NCI-H1417 (cell line): ENCODE data around the gene VAV1.
"Not testable (repeated sequence)": the region's sequence is repeated elsewhere in the genome, so short reads cannot be mapped to it uniquely, and the experiment has no call there.

Experiments used
- DNase-seq, 3 experiments: peaks; one replicate each; lab custom pipeline; 2025; lab: John Stamatoyannopoulos, UW

The VAV1 gene

DNA sequence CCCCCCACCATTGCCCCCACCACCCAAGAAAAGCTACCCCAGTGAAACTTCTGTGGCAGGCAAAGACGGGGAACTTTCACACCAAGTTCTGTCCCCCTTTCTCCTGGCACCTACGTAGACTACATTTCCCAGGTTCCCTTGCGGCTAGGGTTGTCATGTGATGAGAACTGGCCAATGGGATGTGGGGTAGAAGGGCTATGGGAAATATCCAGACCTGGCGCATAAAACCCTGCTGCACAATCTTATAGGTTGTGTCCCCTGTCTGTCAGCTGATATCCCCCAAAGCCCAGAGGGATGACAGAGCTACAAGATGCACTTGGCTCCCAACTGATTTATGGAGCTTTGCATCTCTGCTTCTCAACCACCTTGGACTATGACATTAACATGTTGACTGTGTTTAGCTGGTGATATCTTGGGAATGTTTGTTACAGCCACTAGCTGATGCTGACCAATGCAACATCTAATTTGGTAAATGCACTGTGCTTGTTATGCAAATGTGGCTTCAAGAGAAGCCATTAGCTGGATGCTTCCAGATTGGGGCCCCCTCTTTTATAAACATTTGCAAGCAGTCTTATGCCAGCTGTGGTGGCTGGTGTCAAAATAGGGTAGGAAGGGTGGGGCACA, 11.3 kb upstream of the VAV1 start:
- no peak for DNase-seq

DNA sequence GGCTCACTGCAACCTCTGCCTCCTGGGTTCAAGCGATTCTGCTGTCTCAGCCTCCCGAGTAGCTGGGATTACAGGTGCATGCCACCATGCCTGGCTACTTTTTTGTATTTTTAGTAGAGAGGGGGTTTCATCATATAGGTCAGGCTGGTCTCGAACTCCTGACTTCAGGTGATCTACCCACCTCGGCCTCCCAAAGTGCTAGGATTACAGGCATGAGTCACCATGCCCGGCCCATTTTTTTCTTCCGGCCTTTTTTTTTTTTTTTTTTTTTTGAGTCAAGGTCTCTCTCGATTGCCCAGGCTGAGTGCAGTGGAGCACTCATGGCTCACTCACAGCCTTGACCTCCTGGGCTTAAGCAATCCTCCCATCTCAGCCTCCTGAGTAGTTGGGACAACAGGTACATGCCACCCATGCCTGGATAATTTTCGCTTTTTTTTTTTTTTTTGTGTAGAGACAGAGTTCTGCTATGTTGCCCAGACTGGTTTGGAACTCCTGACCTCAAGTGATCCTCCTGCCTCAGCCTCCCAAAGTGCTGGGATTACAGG, 10.2 kb upstream of the VAV1 start:
- not testable (repeated sequence) for DNase-seq

DNA sequence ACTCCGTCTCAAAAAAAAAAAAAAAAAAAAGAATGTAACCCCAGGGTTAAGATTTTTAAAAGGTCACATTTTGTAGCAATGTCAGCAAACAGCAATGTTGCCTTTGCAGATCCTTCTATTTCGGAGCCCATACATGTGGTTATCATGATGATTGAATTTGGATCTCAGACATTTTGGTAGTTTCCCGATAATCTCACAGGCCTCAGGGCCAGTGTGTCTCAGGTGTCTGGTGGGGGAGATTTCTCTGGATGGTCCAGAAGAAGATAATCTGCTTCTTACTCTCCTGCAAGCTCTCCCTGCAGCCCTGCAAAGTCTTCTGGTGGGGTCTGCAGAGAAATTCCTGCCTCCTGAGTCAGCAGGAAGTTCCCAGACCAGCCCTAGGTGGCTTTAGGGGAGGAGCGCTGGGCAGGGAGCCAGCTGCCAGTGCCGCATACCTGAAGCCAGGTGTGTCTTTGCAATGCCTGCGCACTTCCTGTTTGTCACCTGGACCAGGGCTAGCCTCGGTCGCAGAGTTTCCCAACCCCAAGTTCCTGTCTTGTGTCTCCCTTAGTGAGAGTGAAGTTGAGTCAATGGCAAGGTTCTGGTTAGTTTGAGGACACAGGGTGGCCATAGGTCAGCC, 6.7 kb upstream of the VAV1 start:
- peak in 2 of 3 experiments; percentile 63 to 70 for DNase-seq

DNA sequence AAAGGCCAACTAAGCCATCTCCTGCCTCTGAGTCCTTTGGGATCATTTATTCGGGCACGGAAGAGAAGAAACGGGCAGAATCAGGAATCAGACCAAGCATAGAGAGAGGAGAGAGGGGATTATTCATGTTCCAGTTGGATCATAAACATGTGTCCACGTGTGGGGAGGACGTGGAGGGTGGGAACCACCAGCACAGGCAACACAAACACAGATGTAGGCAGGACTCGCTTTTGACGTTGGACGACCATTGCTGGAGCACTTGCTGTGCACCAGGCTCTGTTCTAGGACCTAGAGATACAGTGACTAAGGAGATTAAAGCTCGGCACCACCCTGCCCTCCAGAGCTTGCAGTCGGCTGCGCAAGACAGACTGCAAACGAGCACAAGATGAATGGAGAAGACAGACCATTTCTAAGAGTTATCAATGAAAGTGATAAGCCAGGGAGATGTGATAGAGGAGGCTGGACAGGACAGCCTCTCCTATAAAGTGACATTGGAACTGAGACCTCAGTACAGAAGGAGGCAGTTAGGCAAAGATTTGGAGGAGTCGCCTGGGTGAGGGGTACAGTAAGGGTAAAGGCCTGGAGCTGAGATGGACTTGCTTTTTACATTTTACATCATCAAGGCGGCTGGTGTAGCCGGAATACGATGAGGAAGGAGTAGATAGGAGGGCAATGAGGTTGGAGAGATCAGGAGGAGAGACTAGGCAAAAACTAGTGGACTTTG, 6.0 kb upstream of the VAV1 start:
- DNase-seq: no peak

DNA sequence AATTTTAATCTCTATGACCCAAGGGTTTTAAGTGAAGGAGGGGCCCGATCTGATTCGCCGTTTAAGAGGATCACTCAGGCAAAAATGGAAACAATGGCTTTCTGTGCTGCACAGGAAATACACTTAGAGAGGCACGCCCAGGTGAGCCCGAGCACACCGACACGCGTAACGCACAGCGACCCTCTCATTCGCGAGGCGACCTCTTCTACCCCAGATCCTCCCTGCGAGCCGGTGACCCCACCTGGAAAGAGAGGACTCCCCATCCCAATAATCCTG, 5.5 kb upstream of the VAV1 start:
- DNase-seq: peak in 2 of 3 experiments; percentile 72 to 79

DNA sequence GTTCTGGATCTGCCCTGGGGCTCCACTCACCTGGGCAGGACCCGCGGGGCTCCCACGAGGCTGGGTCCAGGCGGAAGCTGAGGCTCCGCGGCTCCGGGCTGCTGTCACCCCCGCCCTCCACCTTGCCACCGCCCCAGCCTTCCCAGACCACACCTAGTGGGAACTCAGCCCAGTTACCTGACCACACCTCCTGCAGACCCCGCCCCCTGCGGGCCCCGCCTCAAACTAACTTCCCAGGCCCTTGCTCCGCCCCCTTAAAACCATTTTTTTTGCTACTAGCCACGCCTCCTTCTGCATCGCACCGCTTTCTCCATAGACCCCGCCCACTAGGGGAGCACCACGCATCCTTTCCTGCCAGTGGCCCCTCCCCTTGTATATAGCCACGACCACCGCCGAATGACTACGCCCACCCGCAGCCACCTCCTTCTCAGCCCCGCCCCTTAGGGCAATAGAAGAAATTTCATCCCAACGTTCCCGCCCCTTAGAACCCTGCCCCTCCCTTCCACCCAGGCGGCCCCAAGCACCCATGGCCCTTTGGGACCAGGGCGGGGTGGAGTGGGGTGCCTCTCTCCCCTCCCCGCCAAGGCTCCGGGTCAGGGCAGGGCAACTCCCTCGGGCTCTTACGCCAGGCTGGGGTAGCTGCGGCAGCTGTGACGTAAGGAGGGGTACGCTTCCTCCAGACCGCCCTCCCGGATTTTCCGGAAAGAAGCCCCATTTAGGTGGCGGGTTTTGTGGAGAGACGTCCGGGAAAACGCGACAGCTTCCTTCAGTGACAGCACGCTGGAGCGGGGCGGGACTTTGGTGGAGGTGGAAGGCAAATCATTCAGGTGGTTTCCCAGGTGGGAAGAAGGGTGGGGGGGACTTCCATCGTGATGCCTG, 4.9 kb upstream of the VAV1 start, which contains the start of gene SH2D3A:
Gene SH2D3A (minus strand): TSS at position 79 of the 879 bp plus-strand sequence. CDS start 3,687 bp downstream, outside the sequence.
- peak in 2 of 3 experiments; percentile 79 to 88 for DNase-seq

DNA sequence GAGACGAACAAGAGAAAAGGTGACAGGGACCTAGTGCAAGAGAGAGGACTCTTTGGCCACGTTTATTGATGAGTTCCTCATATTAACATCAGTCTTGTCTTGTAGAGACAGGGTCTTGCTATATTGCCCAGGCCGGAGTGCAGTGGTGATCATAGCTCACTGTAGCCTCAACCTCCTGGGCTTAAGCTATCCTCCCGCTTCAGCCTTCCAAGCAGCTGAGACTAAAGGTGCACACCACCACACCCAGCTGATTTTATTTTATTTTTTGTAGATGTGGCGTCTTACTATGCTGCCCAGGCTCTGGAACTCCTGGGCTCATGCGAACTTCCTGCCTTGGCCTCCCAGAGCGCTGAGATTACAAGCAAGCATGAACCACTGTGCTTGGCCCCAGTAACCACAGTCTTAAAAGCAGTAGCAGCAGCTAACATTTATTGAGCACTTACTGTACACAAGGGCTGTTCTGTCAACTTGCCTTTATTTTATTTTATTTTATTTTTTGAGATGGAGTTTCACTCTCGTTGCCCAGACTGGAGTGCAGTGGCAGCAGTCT, 4.2 kb upstream of the VAV1 start:
- no peak for DNase-seq

DNA sequence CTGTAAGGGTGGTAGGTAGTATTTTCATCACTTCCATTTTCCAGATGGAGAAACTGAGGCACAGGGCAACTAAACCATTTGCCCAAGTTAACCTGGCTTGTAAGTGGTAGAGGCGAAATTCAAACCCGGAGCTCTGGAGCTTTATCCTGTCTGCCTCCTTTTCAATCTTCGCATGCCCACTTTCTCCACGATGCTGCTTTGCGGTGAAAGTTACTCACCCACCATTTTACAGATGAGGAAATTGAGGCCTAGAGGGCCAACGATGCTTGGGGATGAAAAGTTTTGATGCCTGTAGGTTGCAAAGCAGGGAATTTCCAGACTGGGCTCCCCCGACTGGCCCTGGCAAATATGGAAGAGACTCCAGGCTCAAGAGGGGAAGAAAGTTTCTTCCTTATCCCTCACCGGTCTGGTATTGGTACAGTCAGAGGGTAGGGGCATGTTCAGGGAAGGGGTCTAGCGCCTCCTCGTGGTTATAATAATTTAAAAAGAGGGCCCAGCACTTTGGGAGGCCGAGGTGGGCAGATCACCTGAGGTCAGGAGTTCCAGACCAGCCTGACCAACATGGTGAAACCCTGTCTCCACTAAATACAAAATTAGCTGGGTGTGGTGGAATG, 3.4 kb upstream of the VAV1 start:
- no peak for DNase-seq

DNA sequence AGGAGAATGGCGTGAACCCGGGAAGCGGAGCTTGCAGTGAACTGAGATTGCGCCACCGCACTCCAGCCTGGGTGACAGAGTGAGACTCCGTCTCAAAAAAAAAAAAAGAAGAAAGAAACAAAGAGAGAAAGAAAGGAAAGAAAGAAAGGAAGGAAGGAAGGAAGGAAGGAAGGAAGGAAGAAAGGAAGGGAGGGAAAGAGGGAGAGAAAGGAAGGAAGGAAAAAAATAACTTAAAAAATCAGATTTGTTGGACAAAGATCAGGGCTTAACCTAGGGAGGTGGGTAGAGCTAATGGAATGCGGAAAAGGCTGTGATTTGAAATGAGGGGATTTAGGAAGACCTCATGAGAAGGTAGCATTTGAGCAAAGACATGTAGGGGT, 870 bp upstream of the VAV1 start:
- DNase-seq: not testable (repeated sequence)

DNA sequence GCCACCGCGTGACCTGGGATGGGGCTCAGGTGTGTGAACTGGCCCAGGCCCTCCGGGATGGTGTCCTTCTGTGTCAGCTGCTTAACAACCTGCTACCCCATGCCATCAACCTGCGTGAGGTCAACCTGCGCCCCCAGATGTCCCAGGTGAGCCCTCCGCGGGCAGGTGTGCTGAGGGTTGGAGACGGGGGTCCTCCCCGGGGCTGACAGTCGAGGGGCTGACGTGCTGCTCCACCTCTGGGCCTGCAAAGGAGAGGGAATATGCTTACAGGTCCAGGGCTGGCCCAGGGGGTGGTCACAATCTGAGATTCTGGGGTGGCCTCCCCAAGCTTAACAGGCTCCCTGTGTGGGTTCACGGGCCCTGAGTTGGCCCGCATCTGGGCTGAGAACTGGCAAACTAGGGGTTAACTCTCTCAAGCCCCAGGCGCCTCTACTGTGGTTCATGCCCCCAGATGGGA, 386 bp downstream of the VAV1 start:
- no peak for DNase-seq

DNA sequence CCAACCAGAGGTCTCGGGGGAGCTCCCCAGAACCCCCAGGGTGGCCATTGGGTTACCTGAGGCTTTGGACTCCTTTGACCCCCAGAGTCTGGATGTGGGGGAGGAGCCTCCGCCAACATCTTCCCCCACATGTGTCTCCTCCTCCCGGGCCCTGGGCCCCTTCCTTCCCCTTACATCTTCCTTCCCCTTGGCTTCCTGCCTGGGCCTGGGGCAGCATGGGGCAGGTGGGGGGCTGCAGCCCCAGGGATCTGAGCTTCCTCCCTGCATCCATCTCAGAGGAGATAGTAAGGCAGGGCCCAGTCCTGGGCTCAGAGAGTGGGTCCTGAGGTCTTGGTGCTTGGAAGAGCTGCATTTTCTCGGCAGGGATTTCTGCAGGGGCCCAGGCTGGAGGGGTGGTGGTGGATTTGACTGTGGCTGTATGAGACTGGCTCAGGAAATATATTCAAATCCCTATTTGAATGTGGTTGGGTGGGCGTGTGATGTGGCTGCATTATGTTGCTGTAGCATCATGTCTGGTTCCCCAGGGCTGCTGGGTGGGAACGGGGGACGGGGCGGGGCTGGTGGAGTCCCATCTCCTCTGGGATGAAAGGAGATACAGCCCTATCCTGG, 919 bp downstream of the VAV1 start:
- no peak for DNase-seq

DNA sequence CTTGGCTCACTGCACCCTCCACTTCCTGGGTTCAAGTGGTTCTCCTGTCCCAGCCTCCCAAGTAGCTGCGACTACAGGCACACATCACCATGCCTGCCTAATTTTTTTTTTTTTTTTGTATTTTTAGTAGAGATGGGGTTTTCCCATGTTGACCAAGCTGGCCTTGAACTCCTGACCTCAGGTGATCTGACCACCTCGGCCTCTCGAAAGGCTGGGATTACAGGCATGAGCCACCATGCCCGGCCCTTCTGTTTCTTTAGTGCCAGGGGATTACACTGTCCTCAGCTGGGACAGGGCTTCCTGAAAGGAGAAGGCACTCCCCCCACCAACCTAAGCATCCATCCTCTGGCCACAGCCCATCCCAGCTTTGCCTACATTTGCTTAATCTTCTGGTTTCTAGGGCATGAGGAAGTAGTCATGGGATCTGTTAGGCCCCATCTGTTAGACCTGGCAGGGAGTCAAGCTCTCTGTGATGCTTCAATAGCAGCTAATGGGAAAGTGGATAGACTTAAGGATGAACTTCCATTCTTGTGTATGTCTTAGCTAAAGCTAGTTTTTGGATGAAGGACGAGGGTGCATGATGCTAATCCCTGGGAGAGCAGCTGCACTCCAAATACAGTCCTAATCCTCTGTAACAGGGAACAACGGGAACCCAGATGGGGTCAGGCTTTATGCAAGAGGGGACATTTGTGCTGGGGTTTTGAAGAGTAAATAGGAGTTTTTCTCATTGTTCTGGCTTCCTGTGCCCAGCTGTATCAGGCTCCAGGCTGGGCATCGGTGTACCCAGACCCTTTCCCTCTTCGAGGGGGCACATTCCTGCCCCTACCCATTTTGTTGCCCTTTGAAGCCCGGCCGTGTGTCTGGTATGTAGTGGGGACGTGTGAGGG, 2.6 kb downstream of the VAV1 start:
- DNase-seq: no peak

DNA sequence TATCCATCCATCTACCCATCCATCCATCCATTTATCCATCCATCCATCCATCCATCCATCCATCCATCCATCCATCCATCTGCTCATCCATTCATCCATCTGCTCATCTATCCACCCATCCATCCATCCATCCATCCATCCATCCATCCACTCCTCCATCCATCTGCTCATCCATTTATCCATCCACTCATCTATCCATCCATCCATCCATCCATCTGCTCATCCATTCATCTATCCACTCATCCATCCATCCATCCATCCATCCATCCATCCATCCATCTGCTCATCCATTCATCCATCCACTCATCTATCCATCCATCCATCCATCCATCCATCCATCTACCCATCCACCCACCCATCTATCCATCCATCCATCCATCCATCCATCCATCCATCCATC, 3.5 kb downstream of the VAV1 start:
- DNase-seq: not testable (repeated sequence)

DNA sequence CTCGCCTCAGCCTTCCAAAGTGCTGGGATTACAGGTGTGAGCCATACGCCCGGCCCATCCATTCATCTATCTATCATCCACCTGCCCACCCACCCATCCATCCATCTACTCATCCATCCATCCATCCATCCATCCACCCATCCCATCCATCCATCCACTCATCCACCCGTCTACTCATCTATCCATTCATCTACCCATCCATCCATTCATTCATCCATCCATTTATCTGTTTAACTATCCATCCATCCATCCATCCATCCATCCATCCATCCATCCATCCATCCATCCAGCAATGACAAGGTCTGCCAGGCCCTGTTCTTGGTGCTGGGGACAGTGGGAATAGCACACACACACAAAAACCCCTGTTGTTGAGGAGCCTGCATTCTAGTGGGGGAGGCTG, 4.5 kb downstream of the VAV1 start:
- DNase-seq: no peak

DNA sequence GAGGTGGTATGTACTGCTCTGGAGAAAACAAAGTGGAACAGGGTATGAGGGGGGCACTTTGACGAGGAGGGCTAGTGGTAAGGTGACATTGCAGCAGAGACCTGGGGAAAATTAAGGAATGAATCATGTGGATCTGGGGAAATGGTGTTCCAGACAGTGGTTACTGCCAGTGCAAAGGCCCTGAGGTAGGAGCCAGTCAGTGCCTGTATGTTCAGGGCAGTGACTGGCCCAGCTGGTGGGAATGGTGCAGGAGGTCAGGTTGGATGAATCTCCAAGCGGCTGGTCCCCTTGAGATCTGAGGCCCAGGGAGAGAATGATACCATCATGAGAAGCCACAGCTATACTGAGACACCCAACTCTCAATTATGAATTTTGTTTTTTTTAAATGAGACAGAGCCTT, 4.9 kb downstream of the VAV1 start:
- no peak for DNase-seq

DNA sequence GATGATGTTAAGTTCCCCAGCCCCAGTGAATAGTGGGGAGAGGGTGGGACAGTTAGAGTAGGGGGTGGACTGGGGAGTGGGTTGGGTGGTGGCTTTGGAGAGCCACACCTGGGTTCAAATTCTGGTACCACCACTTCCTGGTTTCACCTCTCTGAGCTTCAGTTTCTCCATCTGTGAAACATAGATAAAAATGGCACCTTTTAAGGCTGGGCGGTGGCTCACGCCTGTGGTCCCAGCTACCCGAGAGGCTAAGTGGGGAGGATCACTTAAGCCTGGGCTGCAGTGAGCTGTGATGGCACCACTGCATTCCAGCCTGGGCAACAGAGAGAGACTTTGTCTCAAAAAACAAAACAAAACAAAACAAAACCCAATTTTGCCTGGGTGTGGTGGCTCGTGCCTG, 5.9 kb downstream of the VAV1 start:
- DNase-seq: no peak

DNA sequence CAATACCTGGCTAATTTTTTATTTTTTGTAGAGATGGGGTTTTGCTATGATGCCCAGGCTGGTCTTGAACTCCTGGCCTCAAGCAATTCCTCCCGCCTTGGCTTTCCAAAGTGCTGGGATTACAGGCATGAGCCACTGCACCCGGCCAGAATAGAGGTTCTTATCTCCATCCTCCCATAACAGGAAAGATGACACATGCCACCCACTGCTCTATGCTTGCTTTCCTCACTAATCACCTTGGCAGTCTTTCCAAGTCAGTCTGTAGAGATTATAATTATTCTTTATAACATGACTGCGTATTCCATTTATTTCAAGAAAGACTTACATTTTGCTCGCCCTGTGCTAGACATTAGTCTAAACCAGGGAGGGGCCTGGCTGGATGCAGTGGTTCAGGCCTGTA, 6.7 kb downstream of the VAV1 start:
- no peak for DNase-seq

DNA sequence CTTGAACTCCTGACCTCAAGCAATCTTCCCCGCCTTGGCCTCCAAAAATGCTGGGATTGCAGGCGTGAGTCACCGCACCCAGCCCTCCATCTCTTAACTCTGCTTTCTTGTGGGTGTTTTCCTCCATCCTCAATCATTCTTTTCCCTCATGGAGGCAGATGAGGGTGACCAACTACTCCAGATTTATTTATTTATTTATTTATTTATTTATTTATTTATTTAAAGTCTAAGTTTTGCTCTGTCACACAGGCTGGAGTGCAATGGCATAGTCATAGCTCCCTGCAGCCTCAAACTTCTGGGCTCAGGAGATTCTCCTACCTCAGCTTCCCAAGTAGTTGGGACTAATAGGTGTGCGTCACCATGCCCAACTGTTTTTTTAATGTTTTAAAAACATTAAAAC, 14.9 kb downstream of the VAV1 start:
- DNase-seq: no peak

DNA sequence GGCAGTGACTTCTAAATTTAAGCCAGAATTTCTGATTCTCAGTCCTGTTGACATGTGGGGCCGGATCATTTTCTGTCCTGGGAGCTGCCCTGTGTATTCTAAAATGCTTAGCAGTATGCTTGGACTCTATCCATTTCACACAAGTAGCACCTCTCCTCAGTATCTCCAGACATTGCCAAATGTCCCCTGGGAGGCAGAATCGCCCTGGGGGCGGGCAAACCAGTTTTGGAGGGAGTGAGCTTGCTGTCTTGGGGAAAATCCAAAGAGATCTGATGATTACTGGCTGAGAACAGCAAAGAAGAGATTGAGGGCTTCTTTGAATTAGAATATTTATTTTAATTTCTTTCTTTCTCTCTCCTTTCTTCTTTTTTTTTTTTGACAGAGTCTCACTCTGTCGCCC, 16.4 kb downstream of the VAV1 start:
- no peak for DNase-seq
